HG03354 (cell line): ENCODE results near the gene MUC6.

Experiments
- ATAC-seq: cut with Tn5 transposase; IDR thresholded peaks from one replicate; pipeline ENCODE4 v1.9.1; 2021; ENCODE audit warnings: mild to moderate bottlenecking; ENCODE audit not compliant: unreplicated experiment, poor library complexity, severe bottlenecking

MUC6 gene

DNA sequence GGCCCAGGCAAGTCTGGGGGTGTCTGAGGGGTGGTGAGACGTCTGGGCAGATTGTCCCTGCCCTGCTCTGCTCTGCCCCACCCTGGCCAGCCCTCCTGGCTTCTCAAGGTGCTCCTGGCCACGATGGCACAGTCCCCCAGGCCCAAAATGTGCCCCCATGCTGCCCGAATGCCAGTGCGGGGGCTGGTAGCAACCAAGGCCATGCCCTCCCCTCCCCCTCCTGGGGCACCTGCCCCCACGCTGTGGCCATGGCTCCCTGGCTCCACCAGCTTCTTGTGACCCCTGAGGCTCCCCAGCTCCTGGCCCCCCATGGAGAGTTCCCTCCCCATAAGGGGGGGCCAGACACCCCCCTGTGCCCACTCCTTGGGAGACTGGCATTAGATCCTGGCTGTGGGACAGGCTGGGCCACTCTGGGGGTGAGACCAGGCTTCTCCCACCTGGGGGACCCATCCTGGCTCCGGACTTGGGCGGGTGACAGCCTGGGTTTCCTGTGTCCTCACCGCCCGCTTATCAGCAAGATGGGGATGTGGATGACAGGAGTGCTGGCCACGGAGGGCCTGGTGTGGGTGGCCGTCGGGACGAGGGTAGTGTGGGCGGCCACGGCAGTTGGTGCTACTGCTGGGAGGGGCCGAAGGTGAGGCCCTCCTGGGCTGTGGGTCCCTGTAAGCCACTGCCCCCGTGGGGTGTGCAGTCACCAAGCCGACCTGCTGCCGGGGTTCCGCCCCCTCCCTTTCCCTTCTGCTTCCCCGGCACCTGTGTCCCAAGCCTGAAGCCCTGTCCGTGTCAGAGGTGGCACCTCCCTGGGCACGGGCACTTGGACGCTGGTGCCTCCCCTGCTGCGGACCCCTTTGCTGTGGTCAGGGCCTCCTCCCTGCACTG lies 15.9 kb upstream of the MUC6 start:
- ATAC-seq, result no peak

DNA sequence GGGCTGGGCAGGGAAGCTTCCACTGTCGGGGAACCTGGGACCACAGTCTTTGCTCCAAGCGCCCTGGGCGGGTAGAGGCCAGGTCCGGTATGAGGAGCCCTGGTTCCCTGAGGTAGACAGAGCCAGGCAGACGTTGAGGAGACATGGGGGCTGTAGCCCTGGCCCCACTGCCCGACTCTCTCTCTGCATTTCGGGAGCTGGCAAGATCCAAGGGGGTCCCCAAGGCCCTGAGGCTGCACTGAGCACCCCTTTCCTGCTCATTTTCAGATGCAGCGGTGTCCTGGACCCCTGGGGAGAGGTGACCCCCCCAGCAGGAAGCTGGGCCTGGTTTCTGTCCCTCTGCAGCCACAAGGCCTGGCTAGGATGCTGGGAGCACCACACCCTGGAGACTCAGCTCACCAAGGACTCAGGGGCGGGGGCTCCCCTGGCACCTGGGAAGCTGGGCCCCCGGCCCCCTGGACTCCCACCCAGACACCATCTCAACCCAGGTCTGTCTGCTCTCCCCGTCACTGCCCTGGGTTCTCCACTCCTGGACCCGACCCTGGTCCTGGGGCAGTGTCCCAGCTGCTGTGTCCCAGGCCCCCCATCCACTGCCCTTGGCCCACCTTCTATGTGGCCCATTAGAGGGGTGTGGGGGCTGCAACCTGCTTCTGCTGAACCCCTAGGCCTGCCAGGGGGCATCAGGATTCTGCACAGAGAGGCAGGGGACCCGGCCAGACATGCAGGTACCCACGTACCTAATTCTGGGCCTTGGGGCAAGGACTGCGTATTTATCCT lies 15.0 kb upstream of the MUC6 start:
- no peak for ATAC-seq

DNA sequence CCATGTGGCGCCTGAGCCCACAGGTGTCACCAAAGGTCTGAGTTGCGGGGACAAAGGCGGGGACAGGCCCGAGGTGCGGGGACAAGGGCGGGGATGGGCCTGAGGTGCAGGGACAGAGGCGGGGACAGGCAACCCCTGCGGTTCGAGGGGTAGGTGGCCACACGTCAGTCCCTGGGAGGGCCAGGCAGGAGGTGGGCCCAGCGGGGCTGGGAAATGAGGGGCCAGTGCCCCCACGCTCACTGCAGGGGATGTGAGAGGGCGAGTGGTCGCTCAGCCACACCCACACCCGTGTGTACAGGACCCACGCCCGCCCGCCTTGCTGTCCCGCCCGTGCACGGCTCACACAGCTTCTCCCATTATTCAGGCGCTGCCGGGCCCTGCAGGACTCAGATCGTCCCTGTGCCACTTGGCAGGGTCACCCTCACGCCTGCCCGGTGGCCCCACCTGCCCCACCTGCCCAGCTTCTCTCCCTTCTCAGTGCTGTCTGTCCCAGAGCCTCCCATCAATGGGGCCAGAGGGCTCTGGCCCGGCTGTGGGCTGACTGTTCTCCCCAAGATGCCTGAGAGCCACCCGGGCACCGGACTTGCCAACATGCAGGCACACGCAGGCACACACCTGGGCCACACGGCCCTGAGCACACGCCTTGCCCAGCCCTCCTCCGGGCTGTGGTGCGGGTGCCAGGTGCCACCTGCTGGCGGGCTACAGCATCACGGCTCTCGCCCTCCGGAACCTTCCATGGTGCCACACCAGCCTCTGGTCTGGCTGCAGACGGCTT lies 14.2 kb upstream of the MUC6 start:
- ATAC-seq, result peak; percentile 56

DNA sequence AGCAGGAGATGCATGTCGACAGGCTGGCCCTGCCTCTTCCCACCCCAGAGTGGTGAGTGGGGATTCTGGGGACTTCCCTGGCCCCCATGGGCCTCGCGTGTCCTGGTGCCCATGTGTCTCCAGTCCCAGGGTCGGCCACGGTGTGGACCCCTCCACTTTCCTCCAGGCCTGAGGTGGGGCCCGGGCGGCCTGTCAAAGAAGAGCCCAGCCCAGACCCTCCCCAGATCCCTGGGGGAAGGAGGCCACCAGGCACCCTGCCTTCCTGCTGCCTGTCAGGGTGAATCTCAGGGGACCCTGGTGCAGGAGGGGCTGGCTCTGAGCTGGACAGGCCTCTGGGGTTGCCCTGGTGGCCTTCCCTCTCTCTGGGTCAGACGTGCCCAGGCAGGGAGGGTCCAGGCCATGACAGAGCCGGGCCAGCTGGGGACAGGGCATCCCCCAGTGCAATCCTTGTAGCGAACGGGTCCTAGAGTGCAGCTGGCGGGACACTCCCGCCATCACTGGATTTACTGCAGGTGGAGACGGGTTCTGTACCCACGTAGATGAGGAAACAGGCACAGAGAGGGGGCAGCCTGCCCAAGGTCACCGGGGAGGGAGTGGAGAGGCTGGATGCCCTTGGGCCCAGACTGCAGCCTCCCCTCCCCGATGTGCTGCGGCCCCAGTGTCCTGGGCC lies 13.5 kb upstream of the MUC6 start:
- no peak for ATAC-seq

DNA sequence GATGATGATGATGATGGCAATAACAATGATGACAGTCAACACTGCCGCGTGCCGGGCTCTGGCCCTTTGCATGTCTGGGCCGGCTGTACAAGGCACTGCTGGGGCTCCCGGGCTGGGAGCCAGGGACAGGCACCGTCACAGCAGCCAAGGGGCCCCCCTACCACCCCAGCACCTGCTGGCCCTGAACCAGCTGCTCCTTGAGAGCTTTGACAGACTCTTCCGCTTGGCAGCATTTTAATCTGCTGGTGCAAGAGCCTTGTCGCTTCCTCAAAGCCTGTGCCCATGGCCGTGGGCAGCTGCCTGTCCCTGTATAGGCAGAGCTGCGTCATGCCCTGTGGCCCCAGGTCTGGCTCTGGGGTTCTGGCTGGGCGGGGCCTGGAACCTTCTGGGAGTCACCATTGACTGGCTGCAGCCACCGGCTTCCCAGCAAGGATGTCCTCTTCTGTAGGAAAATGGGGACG lies 12.9 kb upstream of the MUC6 start:
- no peak for ATAC-seq

DNA sequence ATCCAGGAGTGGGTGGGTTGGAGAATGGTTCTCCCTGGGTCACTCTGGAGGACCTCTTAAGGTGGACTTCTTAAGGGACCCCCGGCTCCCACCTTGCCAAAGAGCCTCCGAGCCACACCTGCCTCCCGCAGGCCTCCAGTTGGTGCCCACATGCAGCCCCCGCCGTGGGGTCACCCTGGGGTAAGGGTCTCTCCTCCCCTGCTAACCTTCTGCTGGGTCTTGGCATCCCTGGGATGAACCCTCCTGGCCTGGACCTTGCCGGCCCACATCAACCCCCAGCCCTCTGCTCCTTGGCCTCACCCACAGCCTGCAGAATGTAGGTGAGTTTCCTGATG lies 12.5 kb upstream of the MUC6 start:
- ATAC-seq, result no peak

DNA sequence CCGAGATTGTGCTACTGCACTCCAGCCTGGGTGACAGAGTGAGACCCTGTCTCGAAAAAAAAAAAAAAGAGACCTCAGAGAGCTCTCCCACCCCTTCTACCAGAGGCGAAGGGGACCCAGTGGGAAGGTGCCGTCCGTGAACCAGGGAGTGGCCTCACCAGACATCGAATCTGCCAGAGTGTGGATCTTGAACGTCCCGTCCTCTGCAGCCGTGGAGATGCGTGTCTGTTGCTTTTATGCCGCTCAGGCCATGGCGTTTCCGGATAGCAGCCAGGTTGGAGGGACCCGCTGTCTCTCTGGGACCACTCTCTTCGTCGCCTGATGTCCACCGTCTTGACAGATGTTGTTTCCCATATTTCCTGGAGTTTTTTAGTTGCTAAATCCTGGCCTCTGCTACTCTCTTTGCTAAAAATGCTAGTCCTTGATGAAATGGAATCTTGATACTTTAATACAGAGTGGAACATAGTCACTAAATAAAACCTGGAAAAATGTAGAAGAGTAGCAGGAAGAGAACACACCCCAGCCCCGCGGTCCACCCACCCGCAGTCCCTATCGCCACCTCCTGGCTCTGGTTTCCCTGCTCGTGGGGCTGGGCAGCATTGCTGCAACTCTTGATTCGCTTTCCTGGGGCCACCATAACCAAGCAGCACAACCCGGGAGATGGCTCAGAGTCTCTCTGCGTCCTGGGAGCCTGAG lies 12.0 kb upstream of the MUC6 start:
- no peak for ATAC-seq

DNA sequence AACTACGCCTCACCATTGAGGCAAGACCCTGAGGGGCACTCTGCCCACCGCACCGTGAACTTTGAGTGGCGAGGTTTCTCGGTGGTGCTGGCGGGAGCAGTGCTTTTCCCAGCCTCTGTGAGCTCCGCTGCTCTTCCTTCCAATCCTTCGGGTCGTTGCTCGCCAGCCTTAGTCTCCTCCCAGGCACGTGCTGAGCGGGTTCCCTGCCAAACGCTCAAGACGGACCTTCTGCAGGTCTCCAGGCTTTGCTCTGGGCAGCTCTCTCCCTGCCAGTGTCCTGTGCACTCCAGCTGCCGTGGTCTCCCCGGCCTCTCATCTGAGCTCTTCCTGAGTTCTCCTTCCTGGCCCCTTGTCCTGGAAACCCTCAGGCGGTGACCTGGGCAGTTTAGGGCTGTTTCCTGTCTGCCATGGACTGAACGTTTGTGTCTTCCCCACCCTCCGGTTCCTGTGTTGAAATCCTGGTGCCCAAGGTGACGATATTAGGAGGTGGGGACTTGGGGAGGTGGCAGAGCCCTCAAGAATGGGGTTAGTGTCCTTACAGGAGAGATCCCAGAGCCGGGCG lies 11.2 kb upstream of the MUC6 start:
- ATAC-seq, result no peak

DNA sequence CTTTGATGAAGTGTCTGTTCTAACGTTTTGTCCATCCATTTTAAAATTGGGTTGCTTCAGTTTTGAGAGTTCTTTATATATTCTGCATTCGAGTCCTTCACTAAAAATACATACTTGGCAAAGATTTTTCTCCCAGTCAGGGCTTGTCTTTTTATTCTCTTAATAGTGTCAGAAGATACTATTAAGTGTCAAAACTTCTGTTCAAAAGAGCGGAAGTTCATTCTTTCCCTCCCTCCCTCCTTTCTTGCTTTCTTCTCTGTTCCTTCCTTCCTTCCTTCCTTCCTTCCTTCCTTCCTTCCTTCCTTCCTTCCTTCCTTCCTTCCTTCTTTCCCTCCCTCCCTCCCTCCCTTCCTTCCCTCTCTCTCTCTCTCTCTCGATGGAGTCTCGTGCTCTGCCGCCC lies 7.6 kb upstream of the MUC6 start:
- no peak for ATAC-seq

DNA sequence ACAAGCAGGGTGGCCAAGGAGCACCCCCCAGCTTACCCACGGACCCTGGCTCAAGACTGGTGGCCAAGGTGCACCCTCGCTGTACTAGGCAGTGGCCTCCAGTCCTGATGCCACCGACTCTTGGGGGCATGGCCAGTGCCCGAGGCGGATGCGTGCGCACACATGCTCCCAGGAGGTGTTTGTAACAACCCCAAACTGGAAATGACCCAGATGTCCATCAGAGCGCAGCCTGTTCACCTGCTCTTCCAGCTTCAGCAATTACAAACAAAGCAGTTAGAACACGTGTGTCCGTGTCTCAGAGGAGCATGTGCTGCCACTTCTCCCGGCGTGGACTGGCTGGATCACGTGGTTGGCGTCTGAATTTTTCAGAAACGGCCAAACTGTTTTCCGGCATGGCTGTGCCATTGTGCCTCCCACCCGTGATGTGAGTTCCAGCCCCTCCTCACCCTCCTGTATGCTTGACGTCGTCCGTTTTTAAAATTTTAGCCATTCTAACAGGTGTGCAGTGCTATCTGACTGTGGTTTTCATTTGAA lies 7.1 kb upstream of the MUC6 start:
- no peak for ATAC-seq

DNA sequence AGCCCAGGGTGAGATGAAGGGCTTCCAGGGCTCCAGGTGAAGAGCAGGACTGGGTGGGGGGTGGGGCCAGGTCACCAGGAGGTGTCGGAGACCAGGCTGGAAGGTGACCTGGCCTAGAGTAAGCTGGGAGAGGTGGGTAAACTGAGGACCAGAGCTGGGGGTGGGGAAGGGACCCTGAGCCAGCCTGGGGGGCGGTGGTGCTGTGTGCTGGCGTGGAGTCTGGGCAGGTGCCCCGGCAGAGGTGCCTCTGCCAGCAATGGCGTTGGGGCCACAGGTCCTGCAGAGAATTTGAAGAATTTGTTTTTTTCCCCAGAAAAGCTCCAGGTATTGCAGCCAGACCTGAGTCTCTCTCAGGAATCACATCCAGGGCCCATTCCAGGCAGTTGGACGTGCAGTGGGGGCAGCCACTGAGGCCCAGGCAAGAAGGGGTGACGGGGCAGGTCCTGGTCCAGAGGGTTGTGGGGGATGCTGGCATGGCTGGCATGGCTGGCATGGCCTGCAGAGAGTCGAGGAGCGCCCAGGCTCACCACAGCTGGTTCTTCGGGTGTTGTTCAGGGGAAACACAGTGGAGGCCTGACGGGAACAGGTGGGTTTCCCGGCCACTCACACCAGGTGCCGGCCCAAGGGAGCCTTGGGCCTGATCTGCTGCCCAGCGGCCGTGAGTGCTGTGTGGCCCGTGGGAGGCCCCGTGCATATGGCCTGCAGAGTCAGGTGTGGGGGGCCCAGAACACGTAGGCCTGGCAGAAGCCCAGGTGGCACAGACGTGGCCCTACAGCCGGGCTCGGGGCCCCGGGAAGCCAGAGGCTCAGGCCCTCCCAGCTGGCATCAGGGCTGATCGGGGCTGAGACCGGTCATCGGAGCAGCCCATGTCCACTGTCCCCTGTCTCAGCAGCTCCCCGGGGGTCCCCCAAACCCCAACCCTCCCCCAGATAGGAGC lies 6.4 kb upstream of the MUC6 start:
- no peak for ATAC-seq

DNA sequence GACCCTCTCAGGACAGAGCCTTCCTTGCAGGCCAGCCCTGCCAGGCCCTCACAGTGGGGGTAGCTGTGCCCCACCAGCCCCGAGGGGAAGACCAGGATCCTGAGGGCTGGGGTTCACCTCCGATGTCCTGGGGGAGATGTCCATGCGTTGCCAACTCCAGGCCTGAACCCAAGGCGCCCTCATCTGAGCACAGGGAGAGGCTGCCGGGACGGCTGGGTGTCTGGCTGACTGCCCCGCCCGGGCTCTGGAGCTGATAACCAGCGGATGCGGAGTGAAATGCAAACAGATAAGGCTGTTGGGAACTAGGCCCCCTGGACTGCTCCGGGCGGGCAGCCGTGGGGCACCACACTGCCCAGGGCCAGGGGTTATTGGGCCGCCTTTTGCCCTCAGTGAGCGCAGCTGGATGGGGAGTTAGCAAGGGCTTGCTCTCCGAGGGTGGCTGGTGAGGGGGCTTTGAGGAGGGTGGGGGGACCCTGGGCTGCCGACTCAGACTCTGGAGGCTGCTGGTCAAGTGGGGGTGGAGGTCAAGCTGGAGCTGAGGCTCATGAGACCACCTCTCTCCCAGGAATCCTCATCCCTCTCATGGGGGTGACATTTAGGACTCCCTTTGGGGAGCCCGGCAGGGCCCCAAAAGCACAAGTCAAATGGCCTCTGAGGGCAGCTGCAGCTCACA lies 5.6 kb upstream of the MUC6 start:
- ATAC-seq, result no peak

DNA sequence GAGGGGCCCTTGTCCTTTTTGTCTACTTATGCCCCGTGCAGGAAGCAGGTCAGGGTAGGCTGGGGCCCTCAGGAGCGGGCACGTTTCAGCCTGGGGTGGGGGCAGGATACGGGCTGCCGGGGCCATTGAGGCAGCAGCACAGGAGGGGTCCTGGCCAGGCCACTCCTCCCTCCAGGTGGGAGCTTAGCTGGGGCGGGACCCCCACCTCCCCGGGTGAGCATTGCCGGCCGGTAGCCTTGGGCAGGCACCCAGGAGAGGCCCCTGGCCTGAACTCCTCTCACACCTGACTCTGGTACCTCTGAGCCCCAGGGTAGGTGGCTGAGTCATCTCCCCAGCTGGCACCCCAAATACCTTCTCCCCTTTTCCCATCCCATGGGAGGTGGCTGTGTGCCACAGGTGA lies 5.0 kb upstream of the MUC6 start:
- ATAC-seq, result no peak

DNA sequence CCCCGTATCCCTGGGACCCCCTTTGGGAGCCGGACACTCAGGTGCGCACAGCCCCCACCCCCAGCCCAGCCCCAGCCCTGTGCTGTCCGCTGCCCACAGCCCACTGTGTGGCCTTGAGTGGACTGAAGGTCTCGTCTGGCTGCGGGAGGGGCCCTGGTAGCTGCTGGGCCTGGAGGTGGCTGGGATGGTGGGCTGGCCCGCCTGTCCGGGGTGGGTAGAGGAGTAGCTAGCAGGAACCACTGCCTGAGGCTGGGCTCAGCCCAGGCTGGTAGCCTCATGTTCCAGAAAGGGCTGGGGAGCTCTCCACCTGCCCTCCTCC lies 4.6 kb upstream of the MUC6 start:
- no peak for ATAC-seq

DNA sequence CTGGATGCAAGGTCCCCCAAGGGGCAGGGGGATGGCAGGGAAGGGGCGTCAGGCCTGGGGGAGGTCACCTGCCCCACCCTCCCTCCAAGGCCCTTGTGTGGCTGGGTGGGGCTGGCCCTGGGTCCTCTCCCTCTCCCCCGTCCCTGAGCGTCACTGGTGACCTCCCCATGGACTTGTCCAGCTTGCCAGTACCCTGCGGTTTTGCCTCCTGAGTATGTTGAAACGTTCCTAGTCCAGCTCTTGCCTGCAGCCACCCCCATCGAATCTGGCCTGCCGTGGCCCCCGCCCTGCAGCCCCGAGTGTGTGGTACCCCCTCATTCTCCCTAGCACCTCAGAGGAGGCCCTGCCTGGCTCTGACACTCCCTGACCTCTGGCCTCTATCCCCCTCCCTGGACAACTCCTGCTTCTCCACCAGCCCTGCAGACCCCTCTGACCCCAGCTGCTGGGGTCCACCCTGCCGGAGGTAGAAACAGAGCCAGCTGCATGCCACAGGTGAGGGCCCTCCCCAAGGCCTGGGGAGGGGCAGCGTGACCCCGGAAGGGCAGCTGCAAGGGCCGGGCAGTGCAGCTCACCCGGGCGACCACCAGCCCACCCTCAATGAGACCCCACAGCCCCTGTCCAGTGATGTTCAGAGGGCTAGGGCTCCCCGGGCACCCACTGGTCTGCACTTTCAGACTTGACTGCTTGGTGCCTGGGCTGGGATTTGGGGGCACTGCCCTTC lies 4.1 kb upstream of the MUC6 start:
- ATAC-seq, result no peak

DNA sequence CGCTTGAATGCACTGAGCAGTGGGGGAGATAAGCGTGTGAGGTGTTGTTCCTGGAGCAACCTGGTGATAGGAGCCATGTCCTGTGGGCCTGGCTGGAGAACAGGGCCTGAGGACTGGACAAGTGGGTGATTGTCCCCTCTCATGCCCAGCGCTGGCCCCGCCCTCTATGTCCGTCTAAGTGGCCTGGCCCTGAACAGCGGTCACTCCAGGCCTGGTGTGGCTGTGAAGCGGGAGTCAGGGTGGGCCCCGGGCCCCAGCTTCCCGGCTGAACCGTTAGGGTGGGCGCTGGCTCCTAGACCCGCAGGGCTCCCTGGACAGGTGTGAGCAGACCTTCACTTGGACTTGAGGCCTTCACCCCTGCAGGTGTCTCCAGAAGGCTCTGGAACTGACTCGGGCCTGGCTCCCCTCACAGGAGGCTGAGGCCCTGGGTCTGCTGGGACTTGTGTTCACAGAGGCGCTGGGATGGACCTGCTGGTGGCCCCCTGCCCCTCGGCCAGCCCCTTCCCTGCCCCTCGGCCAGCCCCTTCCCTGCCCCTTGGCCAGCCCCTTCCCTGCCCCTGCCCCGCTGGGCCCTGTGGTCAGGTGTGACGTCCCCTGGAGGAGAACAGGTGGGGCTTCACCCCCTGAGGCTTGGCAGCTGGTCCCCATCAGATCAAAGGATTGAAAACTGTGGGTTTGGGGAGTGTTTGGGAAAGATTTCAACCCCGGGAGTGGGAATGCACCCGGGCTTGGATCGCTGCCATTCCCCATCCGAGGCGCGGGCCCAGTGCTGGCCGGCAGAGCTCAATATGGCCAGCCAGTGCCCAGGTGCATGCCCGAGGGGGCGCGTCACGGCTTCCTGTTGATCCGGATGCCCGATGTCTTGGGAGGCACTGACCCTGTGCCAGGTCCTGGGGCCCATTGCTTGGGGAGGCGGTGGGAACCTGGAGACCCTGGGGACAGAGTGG lies 3.2 kb upstream of the MUC6 start:
- no peak for ATAC-seq
